Panc1 (cell line): ENCODE results near the gene AKAP8L. TPM values are rescaled to one million over a fixed set of nuclear protein-coding genes. Genes with fewer than 3 reads are reported as not detected.

ENCODE experiments used
- ATAC-seq: fragments of 200-7000 bp; cut with Tn5 transposase; 2 replicates; pipeline ENCODE4 v1.9.1; 2020; ENCODE audit warnings: mild to moderate bottlenecking, moderate library complexity
- BruUV-seq: library from RNA; stranded (reverse); fragments of 400-500 nt; replicated peaks from 2 replicates; lab custom pipeline; 2021; lab: Mats Ljungman, UMichigan
- CTCF ChIA-PET: fragments of 300-600 bp; sonication (Branson Sonifier 250); formaldehyde crosslinking; loops from one replicate; lab custom pipeline; 2022; ENCODE audit warnings: antibody characterized with exemption; lab: Charles Lee
- POLR2A ChIA-PET: fragments of 300-600 bp; sonication (Branson Sonifier 250); formaldehyde crosslinking; loops from one replicate; lab custom pipeline; 2022; ENCODE audit warnings: antibody characterized with exemption; lab: Charles Lee
- DNase-seq: peaks from one replicate; pipeline ENCODE4 v3.0.0-alpha.2; 2010; ENCODE audit warnings: low read depth, low spot score
- H3K27ac ChIP-seq: 2 replicates; pipeline ENCODE4 v1.5.1; 2011; ENCODE audit warnings: mild to moderate bottlenecking, low read length, inconsistent platforms
- H3K27me3 ChIP-seq: fragments of 200-500 bp; sonication (Bioruptor generic); 2 replicates; pipeline ENCODE4 v1.6.0; 2014; ENCODE audit warnings: low read length, inconsistent platforms; ENCODE audit not compliant: control insufficient read depth, insufficient read depth
- H3K36me3 ChIP-seq: fragments of 200-500 bp; sonication (Bioruptor generic); 2 replicates; pipeline ENCODE4 v1.5.1; 2014; ENCODE audit warnings: inconsistent platforms, mild to moderate bottlenecking, low read length, moderate library complexity; ENCODE audit not compliant: control insufficient read depth, insufficient read depth
- H3K4me1 ChIP-seq: 2 replicates; pipeline ENCODE4 v1.5.1; 2011; ENCODE audit warnings: inconsistent platforms, mild to moderate bottlenecking, low read length, moderate library complexity; ENCODE audit not compliant: control insufficient read depth, insufficient read depth
- H3K4me3 ChIP-seq, 2 experiments: 2 replicates each; pipeline ENCODE4 v1.5.1; 2011 to 2012; ENCODE audit warnings: low read depth in 2 of 2, low read length in 2 of 2, mild to moderate bottlenecking in 2 of 2, inconsistent platforms in 1 of 2, moderate library complexity in 1 of 2
- H3K9me3 ChIP-seq: fragments of 200-500 bp; sonication (Bioruptor generic); 2 replicates; pipeline ENCODE4 v1.5.1; 2014; ENCODE audit warnings: low read depth, mild to moderate bottlenecking, inconsistent platforms, low read length, moderate library complexity; ENCODE audit not compliant: control insufficient read depth, insufficient read depth
- CTCF ChIP-seq: fragments of 450-650 bp; IDR thresholded peaks from 2 replicates; pipeline ENCODE4 v1.5.1; 2017; ENCODE audit warnings: mild to moderate bottlenecking
- POLR2AphosphoS5 ChIP-seq: IDR thresholded peaks from 2 replicates; pipeline ENCODE4 v1.6.1; 2012; ENCODE audit warnings: mild to moderate bottlenecking, low read depth, low read length, moderate library complexity
- REST ChIP-seq, 2 experiments: IDR thresholded peaks; 2 replicates each; pipeline ENCODE4 v1.6.1; 2011 to 2012; ENCODE audit warnings: low read depth in 2 of 2, control low read depth in 1 of 2, low read length in 1 of 2, mild to moderate bottlenecking in 1 of 2, moderate library complexity in 1 of 2; ENCODE audit not compliant: insufficient read depth in 1 of 2
- SIN3A ChIP-seq: IDR thresholded peaks from 2 replicates; pipeline ENCODE4 v1.6.1; 2012; ENCODE audit warnings: low read depth, mild to moderate bottlenecking, low read length, moderate library complexity, borderline replicate concordance; ENCODE audit not compliant: insufficient read depth
- TCF7L2 ChIP-seq: IDR thresholded peaks from 2 replicates; pipeline ENCODE4 v1.6.1; 2011; ENCODE audit warnings: mild to moderate bottlenecking, low read depth, low read length, inconsistent platforms
- in situ Hi-C: cut with HindIII; loops from 2 replicates; pipeline ENCODE4 v1.10.0; 2016; ENCODE audit warnings: low sequenced_read_pairs, low pct_unique_long_range_greater_than_20kb
- intact Hi-C: fragments of 100-400 bp; cut with micrococcal nuclease; formaldehyde crosslinking; loops from one replicate; pipeline ENCODE4 v1.10.0; 2022; ENCODE audit not compliant: unreplicated experiment
- total RNA-seq: library from RNA; stranded (reverse); gene quantifications from one replicate; pipeline ENCODE4 v1.2.1, GENCODE V29; 2021; ENCODE audit not compliant: unreplicated experiment

AKAP8L gene
- total RNA-seq, 1 experiment from 2014 or later = 65.5 TPM

- ChIA-PET CTCF (no interaction called here), POLR2A (no interaction called here)
- TF ChIP-seq SIN3A (no peak), REST (IDR thresholded peaks at IDR 0.05; ENCODE audit: insufficient read depth in 1 of 2, low read depth in 2 of 2, low read length in 1 of 2) (no peak), CTCF (no peak), POLR2AphosphoS5 (no peak), TCF7L2 (no peak)
- BruUV-seq = no TSS peak
- H3K36me3 ChIP-seq = no peaks in the 10 kb centered on the region; the same call in 1 of the 2 replicates
- in situ Hi-C loops = no loop called here
- H3K9me3 ChIP-seq = no peaks in the 10 kb centered on the region
- no peaks in the 10 kb centered on the region for H3K27me3 ChIP-seq
- ATAC-seq (no peak), DNase-seq (no peak)
- no peak overlapping the region for H3K4me3 ChIP-seq
- H3K4me1 ChIP-seq = peaks cover 19% of the 10 kb centered on the region
- intact Hi-C loops = no loop called here
- peak overlapping the region; percentile 77; the same call in 1 of the 2 replicates for H3K27ac ChIP-seq
Observed at GRCh38 chr19:15381429-15381828, 37.4 kb downstream of the AKAP8L start.

- peak overlapping the region; percentile 52 to 96 for H3K4me3 ChIP-seq
- DNase-seq (no peak), ATAC-seq (peak; percentile 75)
- peaks cover 19% of the 10 kb centered on the region for H3K4me1 ChIP-seq
- in situ Hi-C loops (no loop called here), intact Hi-C loops (no loop called here)
- no peaks in the 10 kb centered on the region for H3K27me3 ChIP-seq
- peak overlapping the region; percentile 77 for H3K27ac ChIP-seq
- H3K36me3 ChIP-seq = no peaks in the 10 kb centered on the region; the same call in 1 of the 2 replicates
- BruUV-seq = no TSS peak
- ChIA-PET CTCF (interaction anchor here (0.5 to 1.1 kb wide), 4 partner anchors 99 to 267 kb away, joined by 3 to 5 read pairs (median 4); no protein-coding TSS in a partner anchor), POLR2A (interaction anchor here (0.6 to 1.2 kb wide), 3 partner anchors 14 to 1175 kb away, joined by 3 to 5 read pairs (median 4); partner anchors contain the start of gene AKAP8L)
- no peak for TF ChIP-seq SIN3A
- no peaks in the 10 kb centered on the region for H3K9me3 ChIP-seq
Observed at GRCh38 chr19:15379999-15380647, 38.7 kb downstream of the AKAP8L start.
